ENCODE results near the gene SHMT2. TPM values are rescaled to one million over a fixed set of nuclear protein-coding genes. Genes with fewer than 3 reads are reported as not detected.

Gene SHMT2
- total RNA-seq: 164 and 172 TPM in 2 replicates

GRCh38 chr12:57229634-57230380 is at the start of gene SHMT2:
Gene SHMT2, plus strand, starts transcription at chr12:57229711. Its CDS starts 68 bp downstream, at chr12:57229779.

GRCh38 chr12:57216014-57216911 is 13.2 kb upstream of the SHMT2 start, which contains the start of gene NXPH4:
Gene NXPH4, plus strand, starts transcription at chr12:57216794. Its CDS starts 176 bp downstream, at chr12:57216970.

GRCh38 chr12:57250956-57251355 is 21.4 kb downstream of the SHMT2 start, which contains the start of gene STAC3:
Gene STAC3, minus strand, starts transcription at chr12:57251187. Its CDS starts 1,551 bp downstream, at chr12:57249636.

Other genes starting within 250 kb of the SHMT2 start
- gene ZBTB39, start 223.2 kb upstream of the SHMT2 start, total RNA-seq: 2.9 and 3.0 TPM in 2 replicates
- gene TAC3, start 213.2 kb upstream of the SHMT2 start, total RNA-seq: not detected in 2 replicates
- under 0.01 and 0.12 TPM in 2 replicates for gene MYO1A, start 179.6 kb upstream of the SHMT2 start, total RNA-seq
- gene NEMP1, start 150.9 kb upstream of the SHMT2 start, total RNA-seq: 8.5 and 11.2 TPM in 2 replicates
- gene NAB2, start 140.6 kb upstream of the SHMT2 start, total RNA-seq: 45.1 and 88.0 TPM in 2 replicates
- gene STAT6, start 118.3 kb upstream of the SHMT2 start, total RNA-seq: 122 and 125 TPM in 2 replicates
- gene LRP1, start 101.2 kb upstream of the SHMT2 start, total RNA-seq: 403 and 490 TPM in 2 replicates
- 0.37 TPM in 1 of 2 replicates, not detected in the other for gene LRP1-AS, start 82.1 kb upstream of the SHMT2 start, total RNA-seq
- 1.2 and 1.5 TPM in 2 replicates for gene NXPH4, start 12.9 kb upstream of the SHMT2 start, total RNA-seq
- gene STAC3, start 21.5 kb downstream of the SHMT2 start, total RNA-seq: 0.40 and 0.50 TPM in 2 replicates
- 7.8 and 14.9 TPM in 2 replicates for gene R3HDM2, start 201.3 kb downstream of the SHMT2 start, total RNA-seq
- gene INHBC, start 205.1 kb downstream of the SHMT2 start, total RNA-seq: not detected in 2 replicates
- gene INHBE, start 225.6 kb downstream of the SHMT2 start, total RNA-seq: 0.06 TPM in 1 of 2 replicates, not detected in the other
- 0.13 and 0.31 TPM in 2 replicates for gene GLI1, start 230.1 kb downstream of the SHMT2 start, total RNA-seq